Activated T-cell treated with anti-CD3 and anti-CD28 coated beads for 24 hours (primary cell): Measurements from ENCODE around the gene SLC12A4.
A peak's percentile ranks its signal among the peaks of the same experiment; 100 is the strongest.
"Not testable (repeated sequence)": the region's sequence is repeated elsewhere in the genome, so short reads cannot be mapped to it uniquely, and the experiment has no call there.

Experiments used
- DNase-seq: peaks from one replicate; pipeline ENCODE4 v3.0.0-alpha.2; 2020; ENCODE audit warnings: low read depth

The SLC12A4 gene

DNA sequence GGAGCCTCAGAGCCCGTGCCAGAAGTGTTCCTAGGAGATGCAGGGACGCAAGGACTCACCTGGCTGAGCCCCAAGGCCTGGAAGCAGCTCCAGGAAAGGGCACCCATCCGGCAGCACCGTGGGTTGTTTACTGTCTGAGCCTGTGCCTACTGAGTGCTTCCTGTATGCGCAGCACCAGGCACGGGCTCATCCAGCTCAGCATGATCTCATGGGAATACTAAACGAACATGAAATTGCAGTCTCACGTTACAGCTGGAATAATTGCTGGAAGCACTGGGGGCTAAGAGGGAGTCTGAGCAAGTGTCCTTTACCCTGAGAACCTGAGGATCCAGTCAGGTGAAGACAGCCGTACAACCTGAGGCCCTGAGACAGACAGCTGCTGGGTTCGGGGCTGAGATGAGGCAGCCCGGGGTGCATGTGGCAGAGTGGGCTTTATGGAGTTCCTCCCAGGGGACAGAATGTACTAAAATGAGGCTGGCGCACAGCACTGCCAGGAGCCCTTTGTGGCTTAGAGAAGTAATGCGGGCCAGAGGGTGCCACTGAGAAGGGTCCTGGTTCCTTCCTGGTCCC is 42.2 kb downstream of the SLC12A4 start:
- DNase-seq: no peak

DNA sequence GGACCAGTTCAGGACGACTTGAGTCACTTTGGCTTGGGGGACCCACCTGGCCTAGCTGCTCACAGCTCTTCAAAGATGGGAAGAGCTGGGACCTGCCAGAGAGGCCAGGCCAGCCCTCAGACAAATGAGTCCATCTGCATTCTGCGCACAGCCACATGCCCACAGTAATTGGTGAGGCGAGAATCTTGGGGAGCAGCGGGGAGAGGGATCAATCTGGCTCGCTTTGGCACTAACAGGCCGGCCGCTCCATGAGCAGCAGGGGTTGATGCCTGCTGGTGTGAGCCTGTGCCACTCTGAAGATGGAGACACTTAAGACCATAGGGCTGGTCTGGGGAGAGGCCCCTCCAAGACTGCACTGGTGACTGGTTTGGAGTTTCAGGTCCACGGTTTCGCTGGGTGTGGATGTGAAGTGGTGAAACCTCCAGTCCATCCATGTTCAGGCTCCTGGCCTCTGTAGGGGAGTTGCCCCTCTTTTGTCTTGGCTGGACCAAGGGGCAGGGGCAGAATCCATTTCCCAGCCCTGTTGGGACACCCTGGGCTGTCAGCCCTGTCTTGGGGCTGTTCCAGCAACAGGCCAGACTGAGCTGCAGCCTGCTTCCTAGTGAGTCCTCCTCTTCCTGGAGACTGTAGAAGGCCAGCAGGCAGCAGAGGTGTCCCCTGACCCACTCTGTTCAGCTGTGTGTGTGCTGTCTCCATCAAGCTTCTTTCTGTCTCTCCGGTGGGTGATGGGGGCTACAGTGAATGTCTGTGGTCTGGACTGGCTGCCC is 44.1 kb downstream of the SLC12A4 start:
- DNase-seq: no peak

GRCh38 chr16:67923414-67924116 is 44.9 kb downstream of the SLC12A4 start:
- DNase-seq: no peak

DNA sequence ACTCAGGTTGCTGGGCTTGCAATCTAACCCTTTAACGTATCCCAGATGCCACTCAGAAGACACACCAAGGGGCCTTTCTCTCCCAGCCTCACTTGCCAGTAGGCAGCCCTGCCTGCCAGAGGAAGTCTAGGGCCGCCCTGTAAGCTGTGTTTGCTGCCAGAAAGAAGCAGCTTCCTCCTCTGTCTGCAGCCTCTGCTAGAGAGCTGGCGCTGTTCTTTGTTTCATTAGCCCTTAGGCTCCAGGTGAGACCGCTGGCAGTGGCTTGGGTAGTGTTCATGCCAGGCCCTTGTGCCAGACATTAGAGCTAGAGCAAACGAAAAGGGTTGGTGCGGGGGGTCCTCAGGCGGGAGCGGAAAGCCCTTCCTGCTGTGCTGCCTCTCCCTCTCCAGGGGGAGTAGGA is 45.7 kb downstream of the SLC12A4 start:
- no peak for DNase-seq

DNA sequence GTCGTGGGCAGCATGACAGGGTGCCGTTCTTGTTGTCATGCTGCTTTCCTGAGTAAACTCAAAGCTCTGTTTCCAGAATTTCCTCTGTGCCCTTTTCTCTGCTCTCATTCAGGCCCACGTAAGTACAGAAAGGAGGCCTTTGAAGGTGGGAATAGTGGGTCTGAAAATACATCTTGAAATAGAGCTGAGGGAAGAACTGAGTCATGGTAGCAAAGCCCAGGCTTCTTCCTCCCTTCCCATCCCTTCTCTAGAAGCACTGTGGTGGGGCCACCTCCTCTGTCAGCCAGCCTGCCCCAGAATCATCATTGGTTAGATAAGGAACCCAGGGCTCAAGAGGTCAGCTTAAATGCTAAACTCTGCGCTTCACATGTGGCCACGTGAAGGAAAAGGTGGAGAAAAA is 46.2 kb downstream of the SLC12A4 start:
- DNase-seq: no peak

DNA sequence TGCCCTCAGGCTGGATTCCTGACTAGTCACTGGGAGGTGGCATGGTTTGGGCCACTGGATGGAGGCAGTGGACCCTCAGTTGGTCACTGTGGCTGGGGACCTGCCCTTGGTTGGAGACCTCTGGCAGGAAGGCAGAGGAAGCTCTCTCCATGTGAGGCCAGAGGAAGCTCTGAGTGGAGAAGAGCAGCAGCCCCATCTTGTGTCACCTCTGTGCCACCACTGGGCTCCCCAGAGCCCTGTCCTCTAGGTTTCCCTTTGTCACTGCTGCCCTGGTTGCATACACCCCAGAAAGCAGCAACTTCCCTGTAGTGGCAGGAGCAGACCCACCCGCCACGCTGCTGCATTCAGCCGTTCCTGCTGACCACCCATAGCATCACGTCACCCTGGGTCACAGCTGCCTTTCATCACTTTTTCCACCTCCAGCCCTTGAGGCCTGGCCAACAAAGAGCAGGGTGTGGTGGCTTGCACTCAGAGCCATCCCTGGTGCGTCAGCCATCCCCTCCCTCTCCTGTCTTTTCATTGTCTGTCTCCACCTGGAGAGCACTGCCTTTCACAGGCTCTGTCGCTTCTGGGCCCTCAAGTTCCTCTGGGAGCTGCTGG is 48.7 kb downstream of the SLC12A4 start:
- DNase-seq: no peak

DNA sequence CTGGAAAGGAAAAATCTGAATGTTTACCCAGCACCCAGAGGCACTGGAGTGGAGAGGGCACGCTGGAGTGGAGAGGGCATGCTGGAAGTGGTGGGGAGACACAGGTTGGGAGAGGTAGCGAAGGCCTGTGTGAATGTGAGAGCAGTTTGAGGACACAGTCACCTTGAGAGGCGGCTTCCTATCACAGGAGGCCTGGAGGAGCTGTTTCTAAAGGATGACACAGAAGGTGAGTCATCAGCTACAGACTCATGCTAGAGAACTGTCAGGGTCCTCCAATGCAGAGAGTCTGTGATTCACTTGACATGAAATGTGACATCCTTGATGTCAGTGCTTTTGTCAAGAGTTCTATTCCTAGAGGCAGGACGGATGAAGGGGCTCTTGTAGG is 50.6 kb downstream of the SLC12A4 start:
- DNase-seq: peak; percentile 46

DNA sequence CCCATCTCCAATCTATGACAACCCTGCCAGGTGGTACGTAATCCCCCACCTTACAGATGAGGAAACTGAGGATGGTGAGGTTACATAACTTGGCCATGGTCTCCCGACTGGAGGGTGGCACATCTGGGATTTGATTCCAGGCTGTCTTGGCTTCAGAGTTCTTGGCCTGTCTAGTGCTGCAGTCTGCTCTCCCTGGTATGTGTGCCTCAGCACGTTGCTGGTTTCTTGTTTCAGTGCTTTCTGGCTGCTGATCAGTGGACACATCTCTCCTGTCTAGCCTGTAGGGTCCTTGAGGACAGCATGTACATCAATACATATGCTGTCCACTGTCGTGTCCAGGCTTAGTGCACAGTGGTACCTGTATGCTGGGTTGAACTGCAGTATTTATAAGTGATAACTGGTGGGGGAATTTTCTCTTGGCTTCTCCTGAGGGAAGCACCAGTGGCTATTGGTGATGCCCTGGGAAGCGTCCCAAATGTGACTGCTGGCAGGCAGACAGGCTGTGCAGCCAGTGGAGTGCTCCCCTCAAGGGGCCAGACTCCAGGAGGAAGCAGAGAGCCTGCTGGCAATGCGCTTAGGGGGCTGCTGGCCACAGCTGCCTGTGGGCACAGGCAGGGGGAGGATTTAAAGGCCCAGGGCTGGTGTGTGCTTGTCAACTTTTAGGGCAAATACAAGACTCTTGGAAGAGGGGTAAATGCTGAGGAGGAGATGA is 51.1 kb downstream of the SLC12A4 start:
- DNase-seq: no peak

DNA sequence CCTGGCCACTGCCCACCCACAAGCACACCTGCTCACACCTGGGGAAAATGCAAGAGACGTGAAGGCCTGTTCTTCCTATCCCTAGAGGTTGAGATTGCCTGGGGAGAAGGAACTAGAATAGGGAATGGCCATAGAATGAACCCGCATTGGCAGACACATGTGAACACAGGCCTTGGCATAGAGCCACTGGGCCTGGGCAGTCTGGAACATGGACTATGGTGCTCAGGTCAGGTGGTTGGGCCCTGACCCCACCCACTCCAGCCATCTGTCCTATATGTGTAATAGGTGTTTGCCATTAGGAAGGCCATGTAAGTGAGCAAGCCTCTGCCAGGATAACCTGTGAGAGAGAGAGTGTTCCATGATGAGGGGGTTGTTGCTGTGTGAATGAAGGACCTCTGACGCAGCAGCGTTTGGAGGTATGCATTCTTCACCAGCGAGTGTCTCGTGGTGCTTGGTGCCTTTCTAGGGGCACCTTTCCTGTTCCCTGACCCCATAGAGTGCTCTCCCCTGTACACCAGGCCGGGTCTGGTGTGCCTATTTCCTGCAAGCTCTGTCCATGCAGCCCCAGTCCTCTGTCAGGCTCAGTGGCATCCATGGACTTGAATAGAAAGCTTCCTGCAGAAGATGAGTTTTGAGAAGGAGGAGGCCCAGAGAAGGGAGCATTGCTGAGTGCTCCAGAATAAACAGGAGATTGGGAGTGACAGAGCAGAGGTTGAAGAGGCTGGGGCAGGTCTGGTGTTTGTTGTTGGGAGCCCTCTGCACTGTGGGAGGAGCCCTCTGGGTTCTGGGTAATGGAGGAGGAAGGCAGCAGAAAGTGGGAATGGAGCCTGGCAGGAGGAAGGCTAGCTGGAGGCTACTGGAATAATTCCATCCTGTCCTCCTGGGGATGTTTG is 52.4 kb downstream of the SLC12A4 start:
- no peak for DNase-seq

DNA sequence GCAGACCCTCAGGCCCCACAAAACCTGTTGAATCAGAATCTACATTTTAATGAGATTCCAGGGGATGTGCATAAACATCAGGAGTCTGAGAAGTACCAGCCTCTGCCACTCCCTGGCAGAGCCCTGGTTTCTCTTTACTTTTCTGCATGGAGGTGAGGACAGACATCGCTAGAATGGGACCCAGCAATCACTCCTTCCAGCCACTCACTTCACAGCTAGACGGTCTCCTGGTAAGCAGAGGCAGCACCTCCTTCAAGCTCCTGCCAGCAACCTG is 53.0 kb downstream of the SLC12A4 start:
- DNase-seq: not testable (repeated sequence)

GRCh38 chr16:67914758-67915495 is 53.5 kb downstream of the SLC12A4 start:
- no peak for DNase-seq

- DNase-seq: no peak
Observed at GRCh38 chr16:67910158-67910557, 58.3 kb downstream of the SLC12A4 start.

- no peak for DNase-seq
Observed at GRCh38 chr16:67909056-67909742, 59.2 kb downstream of the SLC12A4 start.

DNA sequence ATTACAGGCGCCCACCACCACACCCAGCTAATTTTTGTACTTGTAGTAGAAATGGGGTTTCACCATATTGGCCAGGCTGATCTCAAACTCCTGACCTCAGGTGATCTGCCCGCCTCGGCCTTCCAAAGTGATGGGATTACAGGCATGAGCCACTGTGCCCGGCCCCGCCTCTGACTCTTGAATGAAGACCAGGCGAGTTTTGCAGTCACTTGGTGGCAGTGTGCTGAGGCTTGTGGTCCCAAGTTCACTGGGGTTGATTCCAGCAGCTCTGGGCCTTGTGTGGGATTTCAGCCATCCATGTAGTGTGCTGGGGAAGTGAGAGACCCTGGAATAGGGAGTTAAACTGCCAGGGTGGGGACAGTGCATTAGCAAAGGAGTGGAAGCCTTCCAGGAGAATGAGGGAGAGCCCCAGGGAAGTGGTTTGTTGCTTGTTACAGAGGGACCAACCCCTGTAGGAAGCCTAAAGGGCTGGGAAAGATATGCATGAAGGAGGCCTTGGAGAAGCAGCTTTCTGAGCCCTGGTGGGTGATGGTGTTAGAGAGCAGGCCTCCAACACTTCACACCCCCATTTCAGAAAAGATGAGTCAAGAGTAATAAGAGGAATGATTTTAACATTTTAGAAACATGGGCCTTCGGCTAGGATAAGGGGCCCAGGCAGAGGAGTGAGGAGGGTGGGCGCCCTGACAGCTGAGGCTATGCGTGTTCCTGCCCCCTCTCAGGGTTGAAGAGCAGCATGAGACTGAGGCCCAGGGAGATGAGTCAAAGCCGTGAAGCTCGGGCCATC is 60.8 kb downstream of the SLC12A4 start:
- DNase-seq: no peak

DNA sequence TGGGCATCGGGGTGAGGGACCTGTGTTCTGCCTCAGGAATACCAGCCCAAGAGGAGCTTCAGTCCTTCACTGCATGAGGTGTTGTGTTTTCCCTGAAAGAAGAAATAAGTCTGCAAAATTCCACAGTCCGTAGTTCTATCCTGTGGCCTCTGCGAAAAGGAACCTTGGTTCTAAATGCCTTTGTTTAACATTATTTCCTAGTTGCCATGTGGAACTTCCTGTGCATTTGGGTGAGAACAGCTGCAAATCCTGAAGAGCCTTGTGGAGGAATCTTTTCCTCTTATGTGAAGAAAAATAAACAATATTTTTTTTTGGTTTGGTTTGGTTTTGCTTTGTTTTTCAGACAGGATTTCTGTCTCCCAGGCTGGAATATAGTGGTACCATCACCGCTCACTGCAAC is 65.6 kb downstream of the SLC12A4 start:
- DNase-seq: no peak

- no peak for DNase-seq
Observed at GRCh38 chr16:67901734-67902133, 66.7 kb downstream of the SLC12A4 start.

- no peak for DNase-seq
Observed at GRCh38 chr16:67897231-67897630, 71.2 kb downstream of the SLC12A4 start.

GRCh38 chr16:67893743-67894399 is 74.6 kb downstream of the SLC12A4 start:
- no peak for DNase-seq
